Erythroblast (primary cell): ENCODE results near the gene GJC1.

Source experiments
- GATA1 ChIP-seq: IDR thresholded peaks from 2 replicates; pipeline ENCODE4 v1.6.1; 2011; ENCODE audit warnings: low read depth, mild to moderate bottlenecking, control low read depth, low read length, moderate library complexity
- POLR2A ChIP-seq: IDR thresholded peaks from 2 replicates; pipeline ENCODE4 v1.6.1; 2011; ENCODE audit warnings: mild to moderate bottlenecking, low read length

DNA sequence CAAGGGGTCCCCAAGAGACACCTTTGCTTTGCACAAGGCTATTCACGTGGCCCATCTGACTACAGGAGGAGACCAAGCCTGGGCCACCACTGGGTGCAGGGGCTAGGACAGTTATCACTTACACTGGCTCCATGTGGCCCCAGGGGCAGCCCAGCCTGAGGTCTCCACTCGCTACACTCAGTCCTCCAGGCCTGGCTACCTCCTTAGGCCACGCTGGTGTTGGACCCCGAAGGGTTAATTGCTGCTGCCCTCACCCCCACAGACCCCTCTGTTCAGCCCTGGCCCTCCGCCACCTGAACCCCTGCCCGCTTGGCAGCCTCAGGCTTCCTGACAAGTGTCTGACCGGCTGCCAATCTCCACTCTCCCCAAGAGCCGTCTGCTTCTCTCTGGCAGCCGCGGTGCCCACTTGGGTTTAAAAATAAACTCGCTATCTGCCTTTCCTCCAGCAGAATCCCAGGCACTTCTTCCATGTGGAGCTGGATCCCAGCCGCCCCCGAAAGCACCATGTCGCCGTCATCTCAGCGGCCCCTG, 43.5 kb downstream of the GJC1 start:
- TF ChIP-seq POLR2A (no peak), GATA1 (no peak)
